Measurements from ENCODE around the gene MTSS2. TPM values are rescaled to one million over a fixed set of nuclear protein-coding genes. Genes with fewer than 3 reads are reported as not detected.

MTSS2 gene
- total and polyA plus RNA-seq, 2 of the 8 experiments (the other 6 are each of a cell fraction or from before 2014, with no cell fraction given) = 23.3 to 36.7 TPM

- Histone ChIP-seq H3K23me2 (ENCODE audit: low read depth, low read length) (no peaks in the 10 kb centered on the region), H4K5ac (ENCODE audit: insufficient read length, low read depth, low read length) (no peak overlapping the region), H3K4ac (replicated peaks; ENCODE audit: insufficient read length, low read depth, low read length) (no peak overlapping the region), H2AK5ac (ENCODE audit: low read depth, low read length) (no peak overlapping the region), H2BK20ac (ENCODE audit: low read length) (no peak overlapping the region), H3K9ac (replicated peaks in 1 of 4; ENCODE audit: extremely low read depth in 1 of 4, low read depth in 3 of 4, low read length in 3 of 4) (no peak overlapping the region), H3K79me2 (ENCODE audit: control insufficient read depth in 1 of 2, insufficient read depth in 2 of 2, low read length in 2 of 2) (no peaks in the 10 kb centered on the region), H2AFZ (ENCODE audit: low read length) (no peak overlapping the region), H3K14ac (ENCODE audit: insufficient read length) (no peak overlapping the region), H3K56ac (replicated peaks; ENCODE audit: insufficient read length, low read depth, low read length) (no peak overlapping the region), H3K4me2 (ENCODE audit: insufficient read depth in 1 of 2, low read depth in 2 of 2, low read length in 2 of 2) (no peak overlapping the region), H3K4me3 (ENCODE audit: extremely low read depth in 1 of 4, insufficient read depth in 2 of 4, low read depth in 3 of 4, low read length in 4 of 4) (no peak overlapping the region), H3K27ac (ENCODE audit: low read depth, low read length) (no peak overlapping the region), H3K79me1 (ENCODE audit: low read depth, low read length) (no peaks in the 10 kb centered on the region; the same call in 1 of the 2 replicates), H2BK12ac (ENCODE audit: low read depth, low read length) (no peak overlapping the region), H3K18ac (ENCODE audit: extremely low read depth, low read length) (no peak overlapping the region), H3K9me3 (ENCODE audit: insufficient read depth in 2 of 2, low read depth in 1 of 2, low read length in 1 of 2) (no peaks in the 10 kb centered on the region), H4K91ac (replicated peaks; ENCODE audit: insufficient read length, low read length) (no peak overlapping the region), H3K27me3 (replicated peaks in 1 of 4; ENCODE audit: control insufficient read depth in 3 of 4, extremely low read depth in 1 of 4, insufficient read depth in 3 of 4, low read length in 3 of 4) (no peaks in the 10 kb centered on the region), H4K8ac (ENCODE audit: extremely low read depth, insufficient read depth, low read length) (no peak overlapping the region), H2BK120ac (replicated peaks; ENCODE audit: low read depth, low read length) (no peak overlapping the region), H2BK15ac (ENCODE audit: low read length) (no peak overlapping the region), H3K23ac (ENCODE audit: insufficient read length) (no peak overlapping the region), H4K20me1 (replicated peaks in 1 of 2; ENCODE audit: control insufficient read depth in 1 of 2, insufficient read depth in 2 of 2, low read length in 2 of 2) (no peaks in the 10 kb centered on the region), H2BK5ac (ENCODE audit: low read depth, low read length) (no peak overlapping the region), H3K36me3 (ENCODE audit: control insufficient read depth in 2 of 4, insufficient read depth in 4 of 4, low read length in 3 of 4) (peaks cover 0 to 6% (median 4%) of the 10 kb centered on the region in 4 experiments; a peak in 2 of 8 replicates), H3K4me1 (replicated peaks in 1 of 4; ENCODE audit: control insufficient read depth in 3 of 4, insufficient read depth in 4 of 4, low read length in 3 of 4) (peaks cover 0 to 6% (median 2%) of the 10 kb centered on the region in 4 experiments; a peak in 1 of 7 replicates)
- no peak for DNase-seq (ENCODE audit: low read depth in 1 of 2, low spot score in 2 of 2)
- TF ChIP-seq POU5F1 (IDR thresholded peaks at IDR 0.05; ENCODE audit: low read depth, low read length) (no peak), SP2 (IDR thresholded peaks at IDR 0.05; ENCODE audit: low read length) (no peak), USF2 (IDR thresholded peaks at IDR 0.05; ENCODE audit: low read length) (no peak), SRF (IDR thresholded peaks at IDR 0.05; ENCODE audit: low read depth, low read length) (no peak), ZNF274 (IDR thresholded peaks at IDR 0.05; ENCODE audit: borderline replicate concordance, extremely low read depth, low read length) (no peak), RNF2 (IDR thresholded peaks at IDR 0.05; ENCODE audit: borderline replicate concordance, low read depth, low read length, missing control alignments, poor library complexity, severe bottlenecking) (no peak), RXRA (IDR thresholded peaks at IDR 0.05; ENCODE audit: insufficient read depth, low read depth, low read length) (no peak), GABPA (IDR thresholded peaks at IDR 0.05; ENCODE audit: borderline replicate concordance, insufficient read depth, low read length) (no peak), TBP (IDR thresholded peaks at IDR 0.05; ENCODE audit: low read depth, low read length) (no peak), TAF7 (optimal IDR thresholded peaks at IDR 0.05; ENCODE audit: borderline replicate concordance, low read depth, low read length) (no peak), EP300 (IDR thresholded peaks at IDR 0.05; ENCODE audit: borderline replicate concordance in 1 of 2, low read depth in 2 of 2, low read length in 2 of 2) (no peak), HDAC2 (IDR thresholded peaks at IDR 0.05; ENCODE audit: borderline replicate concordance in 1 of 2, low read depth in 2 of 2, low read length in 2 of 2) (no peak)
- ChIA-PET CTCF (ENCODE audit: partially characterized antibody) (interaction anchor here (1.1 to 3.0 kb wide), 4 partner anchors 10 to 43 kb away, joined by 3 to 13 read pairs (median 6); no protein-coding TSS in a partner anchor), POLR2A (ENCODE audit: partially characterized antibody) (interaction anchor here (0.7 to 1.1 kb wide), 2 partner anchors 13 to 62 kb away, joined by 3 to 4 read pairs; no protein-coding TSS in a partner anchor)
- WGBS, 2 experiments (ENCODE audit: extremely low coverage in 1 of 2, insufficient coverage in 1 of 2, insufficient read length in 1 of 2, insufficient replicate concordance in 2 of 2, low coverage in 1 of 2, low lambda C conversion rate in 2 of 2, missing lambda C conversion rate in 1 of 2) = 90% methylated on average over 7 of the region's 9 CpGs; no CpG with 5 or more reads in 1 of the 2 experiments
- no peak for FAIRE-seq
Observed at GRCh38 chr16:70728150-70728549, 42.3 kb upstream of the MTSS2 start.

All from H1 (cell line).